HepG2 (cell line): ENCODE results near the gene NEURL4. TPM values are rescaled to one million over a fixed set of nuclear protein-coding genes. Genes with fewer than 3 reads are reported as not detected.
A peak's percentile ranks its signal among the peaks of the same experiment; 100 is the strongest.

Source experiments
- AHR ChIP-seq: IDR thresholded peaks from 2 replicates; pipeline ENCODE4 v1.6.1; 2018; ENCODE audit warnings: missing genetic modification reagents, missing compliant biosample characterization
- ARHGAP35 ChIP-seq: sonication (generic); formaldehyde crosslinking; IDR thresholded peaks from 2 replicates; pipeline ENCODE4 v1.9.0; 2022; ENCODE audit warnings: mild to moderate bottlenecking, inconsistent platforms, moderate library complexity, missing genetic modification reagents, borderline replicate concordance
- ARNT2 ChIP-seq: sonication (generic); formaldehyde crosslinking; IDR thresholded peaks from 2 replicates; pipeline ENCODE4 v1.8.0; 2022; ENCODE audit warnings: mild to moderate bottlenecking, low read depth, missing genetic modification reagents, moderate library complexity
- BORCS8-MEF2B ChIP-seq: sonication (generic); formaldehyde crosslinking; IDR thresholded peaks from 2 replicates; pipeline ENCODE4 v1.8.0; 2022; ENCODE audit warnings: mild to moderate bottlenecking, missing genetic modification reagents
- ELF4 ChIP-seq: sonication (generic); formaldehyde crosslinking; IDR thresholded peaks from 2 replicates; pipeline ENCODE4 v1.5.0; 2020; ENCODE audit warnings: missing genetic modification reagents, mild to moderate bottlenecking, moderate library complexity, borderline replicate concordance
- GFI1 ChIP-seq: sonication (generic); formaldehyde crosslinking; IDR thresholded peaks from 2 replicates; pipeline ENCODE4 v1.5.0; 2020; ENCODE audit warnings: missing genetic modification reagents, mild to moderate bottlenecking, borderline replicate concordance
- HDAC1 ChIP-seq: sonication (generic); formaldehyde crosslinking; IDR thresholded peaks from 2 replicates; pipeline ENCODE4 v1.5.1; 2020; ENCODE audit warnings: mild to moderate bottlenecking, missing genetic modification reagents
- HNRNPLL ChIP-seq: fragments of 200-400 bp; formaldehyde crosslinking; IDR thresholded peaks from 2 replicates; pipeline ENCODE4 v1.6.1; 2017; ENCODE audit warnings: mild to moderate bottlenecking, low read depth, low read length; ENCODE audit not compliant: poor library complexity, severe bottlenecking
- JUN ChIP-seq: sonication (generic); formaldehyde crosslinking; IDR thresholded peaks from 2 replicates; pipeline ENCODE4 v1.4.0; 2020; ENCODE audit warnings: mild to moderate bottlenecking, missing genetic modification reagents
- SETDB1 ChIP-seq: sonication (generic); formaldehyde crosslinking; IDR thresholded peaks from 2 replicates; pipeline ENCODE4 v1.5.1; 2020; ENCODE audit warnings: missing genetic modification reagents, mild to moderate bottlenecking, borderline replicate concordance
- SP140L ChIP-seq: sonication (generic); formaldehyde crosslinking; IDR thresholded peaks from 2 replicates; pipeline ENCODE4 v1.4.0; 2020; ENCODE audit warnings: missing genetic modification reagents, borderline replicate concordance
- ZEB1 ChIP-seq: IDR thresholded peaks from 2 replicates; pipeline ENCODE4 v1.6.1; 2012; ENCODE audit warnings: mild to moderate bottlenecking, low read depth, inconsistent platforms; ENCODE audit not compliant: insufficient replicate concordance
- ZFYVE20 ChIP-seq: sonication (generic); formaldehyde crosslinking; IDR thresholded peaks from 2 replicates; pipeline ENCODE4 v1.8.0; 2023; ENCODE audit warnings: low read depth, mild to moderate bottlenecking, moderate library complexity, missing genetic modification reagents, borderline replicate concordance
- ZMYM3 ChIP-seq: sonication (generic); formaldehyde crosslinking; IDR thresholded peaks from 2 replicates; pipeline ENCODE4 v1.5.1; 2020; ENCODE audit warnings: mild to moderate bottlenecking, missing genetic modification reagents
- ZNF33A ChIP-seq: sonication (generic); formaldehyde crosslinking; IDR thresholded peaks from 2 replicates; pipeline ENCODE4 v1.5.1; 2020; ENCODE audit warnings: missing genetic modification reagents, mild to moderate bottlenecking, moderate library complexity, borderline replicate concordance
- ZNF350 ChIP-seq: sonication (generic); formaldehyde crosslinking; IDR thresholded peaks from 2 replicates; pipeline ENCODE4 v1.4.0; 2020; ENCODE audit warnings: mild to moderate bottlenecking, low read depth, missing genetic modification reagents, borderline replicate concordance
- ZNF547 ChIP-seq: sonication (generic); formaldehyde crosslinking; IDR thresholded peaks from 2 replicates; pipeline ENCODE4 v1.5.1; 2020; ENCODE audit warnings: mild to moderate bottlenecking, missing genetic modification reagents
- ZNF687 ChIP-seq: sonication (generic); formaldehyde crosslinking; IDR thresholded peaks from 2 replicates; pipeline ENCODE4 v1.5.1; 2020; ENCODE audit warnings: mild to moderate bottlenecking, missing genetic modification reagents, moderate library complexity
- ZNF747 ChIP-seq: sonication (generic); formaldehyde crosslinking; IDR thresholded peaks from 2 replicates; pipeline ENCODE4 v1.8.1; 2023; ENCODE audit warnings: missing genetic modification reagents, mild to moderate bottlenecking, borderline replicate concordance
- polyA plus RNA-seq, 8 experiments: library from polyadenylated mRNA; depleted of rRNA in 3 of 8; stranded (reverse) in 7 of 8; unstranded in 1 of 8; fragments of >200 nt; fragmentation: Illumina TruSeq in 4 of 8; extraction: Trizol in 4 of 8; gene quantifications; 2 replicates each; pipeline versions ENCODE4 v1.2.1 to v1.2.3, GENCODE V29; 2011 to 2016; ENCODE audit warnings: low read depth in 4 of 8, missing spikeins in 1 of 8, mixed read lengths in 1 of 8; ENCODE audit not compliant: insufficient read depth in 1 of 8
- total RNA-seq, 5 experiments: library from RNA; depleted of rRNA; stranded (reverse); fragments of >200 nt; fragmentation: Illumina TruSeq; extraction: Trizol; gene quantifications; 2 replicates each; pipeline ENCODE4 v1.2.3, GENCODE V29; 2016; ENCODE audit warnings: low read depth in 1 of 5
- TF ChIP-seq, protein P1 (sequence below): sonication (generic); formaldehyde crosslinking; IDR thresholded peaks from 2 replicates; pipeline ENCODE4 v1.4.0; 2020; ENCODE audit warnings: mild to moderate bottlenecking, missing genetic modification reagents

Gene NEURL4
- total and polyA plus RNA-seq, 2 of the 13 experiments (the other 11 are each of a cell fraction or from before 2014, with no cell fraction given): 14.8 to 15.7 TPM

DNA sequence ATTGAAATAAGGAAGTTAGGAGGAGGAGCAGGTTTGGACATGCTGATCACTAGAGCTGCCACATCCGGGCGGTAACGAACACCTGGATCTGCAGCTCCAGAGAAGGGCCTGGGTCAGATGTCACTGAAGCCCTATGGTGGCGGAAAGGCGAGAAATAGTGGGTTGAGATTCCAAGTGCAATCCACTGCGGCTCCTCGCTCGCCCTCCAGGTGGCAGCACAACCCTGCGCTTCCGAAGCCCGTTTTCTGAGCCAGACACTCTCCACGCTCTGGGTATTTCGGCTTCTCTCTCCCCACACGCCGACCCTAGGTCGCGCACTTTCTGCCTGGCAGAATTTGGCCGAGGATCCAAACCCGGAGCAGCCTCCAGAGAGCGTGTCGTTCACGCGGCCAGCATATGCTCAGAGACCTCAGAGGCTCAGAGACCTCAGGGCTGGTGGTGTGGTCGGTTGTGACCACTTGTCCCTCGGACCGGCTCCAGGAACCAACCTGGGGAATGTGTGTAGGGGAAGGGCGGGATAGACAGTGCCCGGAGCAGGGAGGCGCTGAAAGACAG lies 48.5 kb downstream of the NEURL4 start (continued):
- no peak for TF ChIP-seq ARHGAP35 (CRISPR knock-in tag)
- TF ChIP-seq ZEB1: peak; percentile 37
- no peak for TF ChIP-seq ZFYVE20 (CRISPR knock-in tag)
- no peak for TF ChIP-seq ZMYM3
- no peak for TF ChIP-seq JUN (CRISPR knock-in tag)
- TF ChIP-seq SETDB1 (CRISPR knock-in tag): no peak
- TF ChIP-seq ARNT2: peak; percentile 81
- TF ChIP-seq BORCS8-MEF2B (CRISPR knock-in tag): peak; percentile 52; the same call in 1 of the 2 replicates
- no peak for TF ChIP-seq HNRNPLL
- TF ChIP-seq ELF4: no peak
- TF ChIP-seq, protein P1, sequence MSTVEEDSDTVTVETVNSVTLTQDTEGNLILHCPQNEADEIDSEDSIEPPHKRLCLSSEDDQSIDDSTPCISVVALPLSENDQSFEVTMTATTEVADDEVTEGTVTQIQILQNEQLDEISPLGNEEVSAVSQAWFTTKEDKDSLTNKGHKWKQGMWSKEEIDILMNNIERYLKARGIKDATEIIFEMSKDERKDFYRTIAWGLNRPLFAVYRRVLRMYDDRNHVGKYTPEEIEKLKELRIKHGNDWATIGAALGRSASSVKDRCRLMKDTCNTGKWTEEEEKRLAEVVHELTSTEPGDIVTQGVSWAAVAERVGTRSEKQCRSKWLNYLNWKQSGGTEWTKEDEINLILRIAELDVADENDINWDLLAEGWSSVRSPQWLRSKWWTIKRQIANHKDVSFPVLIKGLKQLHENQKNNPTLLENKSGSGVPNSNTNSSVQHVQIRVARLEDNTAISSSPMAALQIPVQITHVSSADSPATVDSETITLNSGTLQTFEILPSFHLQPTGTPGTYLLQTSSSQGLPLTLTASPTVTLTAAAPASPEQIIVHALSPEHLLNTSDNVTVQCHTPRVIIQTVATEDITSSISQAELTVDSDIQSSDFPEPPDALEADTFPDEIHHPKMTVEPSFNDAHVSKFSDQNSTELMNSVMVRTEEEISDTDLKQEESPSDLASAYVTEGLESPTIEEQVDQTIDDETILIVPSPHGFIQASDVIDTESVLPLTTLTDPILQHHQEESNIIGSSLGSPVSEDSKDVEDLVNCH (CRISPR knock-in tag): no peak
- TF ChIP-seq HDAC1 (CRISPR knock-in tag): peak; percentile 64; the same call in 1 of the 2 replicates
- peak; percentile 59; the same call in 1 of the 2 replicates for TF ChIP-seq AHR (CRISPR knock-in tag)
- TF ChIP-seq ZNF350 (CRISPR knock-in tag): peak; percentile 73; the same call in 1 of the 2 replicates
- TF ChIP-seq GFI1 (CRISPR knock-in tag): no peak
- no peak for TF ChIP-seq ZNF747
- TF ChIP-seq ZNF33A (CRISPR knock-in tag): no peak
- peak; percentile 76 for TF ChIP-seq ZNF547 (CRISPR knock-in tag)
- TF ChIP-seq ZNF687 (CRISPR knock-in tag): peak; percentile 90
- TF ChIP-seq SP140L: no peak
